Smooth muscle cell (in vitro differentiated cells): ENCODE data around the gene KRTAP10-6. TPM values are rescaled to one million over a fixed set of nuclear protein-coding genes. Genes with fewer than 3 reads are reported as not detected.
"Not testable (repeated sequence)": the region's sequence is repeated elsewhere in the genome, so short reads cannot be mapped to it uniquely, and the experiment has no call there.

Source experiments
- DNase-seq: peaks from one replicate; lab custom pipeline; 2025; ENCODE audit not compliant: unreplicated experiment; lab: John Stamatoyannopoulos, UW
- H2AFZ ChIP-seq: fragments of 200-600 bp; sonication (generic); 2 replicates; pipeline ENCODE4 v1.6.0; 2016; ENCODE audit warnings: antibody characterized with exemption, low read depth, mild to moderate bottlenecking
- H3F3A ChIP-seq: fragments of 200-600 bp; sonication (generic); 2 replicates; pipeline ENCODE4 v1.6.0; 2017; ENCODE audit warnings: antibody characterized with exemption, low read depth
- H3K27ac ChIP-seq: fragments of 200-600 bp; sonication (generic); 2 replicates; pipeline ENCODE4 v1.5.1; 2016; ENCODE audit warnings: low read depth, mild to moderate bottlenecking
- H3K27me3 ChIP-seq: fragments of 200-600 bp; sonication (generic); 2 replicates; pipeline ENCODE4 v1.6.1; 2016; ENCODE audit warnings: low read depth, mild to moderate bottlenecking
- H3K36me3 ChIP-seq: fragments of 200-600 bp; sonication (generic); 2 replicates; pipeline ENCODE4 v1.5.1; 2016; ENCODE audit warnings: low read depth
- H3K4me1 ChIP-seq: fragments of 200-600 bp; sonication (generic); 2 replicates; pipeline ENCODE4 v1.5.1; 2016; ENCODE audit warnings: low read depth
- H3K4me2 ChIP-seq: fragments of 200-600 bp; sonication (generic); 2 replicates; pipeline ENCODE4 v1.6.0; 2016; ENCODE audit warnings: mild to moderate bottlenecking
- H3K4me3 ChIP-seq: fragments of 200-600 bp; sonication (generic); 2 replicates; pipeline ENCODE4 v1.5.1; 2016; ENCODE audit warnings: mild to moderate bottlenecking
- H3K79me2 ChIP-seq: fragments of 200-600 bp; sonication (generic); 2 replicates; pipeline ENCODE4 v1.6.0; 2016; ENCODE audit warnings: low read depth, mild to moderate bottlenecking
- H3K9ac ChIP-seq: fragments of 200-600 bp; sonication (generic); 2 replicates; pipeline ENCODE4 v1.6.0; 2016; ENCODE audit warnings: low read depth
- H3K9me3 ChIP-seq: fragments of 200-600 bp; sonication (generic); replicated peaks from 2 replicates; pipeline ENCODE4 v1.5.1; 2016; ENCODE audit warnings: low read depth
- H4K20me1 ChIP-seq: fragments of 200-600 bp; sonication (generic); 2 replicates; pipeline ENCODE4 v1.6.0; 2016; ENCODE audit warnings: low read depth
- CTCF ChIP-seq: fragments of 200-600 bp; sonication (generic); IDR thresholded peaks from 2 replicates; pipeline ENCODE4 v1.5.1; 2017; ENCODE audit warnings: borderline replicate concordance, mild to moderate bottlenecking, antibody characterized with exemption; ENCODE audit not compliant: insufficient read depth, poor library complexity, severe bottlenecking
- WGBS: methylation state at CpG from one replicate; pipeline ENCODE4 v1.1.7; 2016; ENCODE audit warnings: low lambda C conversion rate; 5-methylcytosine and 5-hydroxymethylcytosine counted together
- polyA plus RNA-seq: library from polyadenylated mRNA; unstranded; fragments of >200 nt; fragmentation: Nextera tagmentation; extraction: Ambion mirVana; gene quantifications from 2 replicates; pipeline ENCODE4 v1.2.1, GENCODE V29; 2016
- total RNA-seq: library from RNA; depleted of rRNA; stranded (reverse); fragments of >200 nt; gene quantifications from 2 replicates; pipeline ENCODE4 v1.2.3, GENCODE V29; 2014

KRTAP10-6 gene
- total and polyA plus RNA-seq, 2 experiments from 2014 or later: 0.38 TPM; not detected in 1

GRCh38 chr21:44630440-44630839 is 38.1 kb upstream of the KRTAP10-6 start:
- H3K27ac ChIP-seq: no peak overlapping the region
- no peak for DNase-seq
- no peaks in the 10 kb centered on the region for H3K36me3 ChIP-seq
- no peaks in the 10 kb centered on the region for H3F3A ChIP-seq
- H3K4me3 ChIP-seq: no peak overlapping the region
- no peaks in the 10 kb centered on the region for H3K79me2 ChIP-seq
- no peak for TF ChIP-seq CTCF
- 60% methylated on average over 1 of the region's 2 CpGs for WGBS
- no peaks in the 10 kb centered on the region for H3K4me1 ChIP-seq
- no peak overlapping the region for H3K9ac ChIP-seq
- H3K9me3 ChIP-seq: no peaks in the 10 kb centered on the region
- H4K20me1 ChIP-seq: no peaks in the 10 kb centered on the region
- H2AFZ ChIP-seq: no peak overlapping the region
- no peaks in the 10 kb centered on the region for H3K27me3 ChIP-seq
- no peak overlapping the region for H3K4me2 ChIP-seq

GRCh38 chr21:44628707-44629391 is 36.5 kb upstream of the KRTAP10-6 start:
- no peak for TF ChIP-seq CTCF

GRCh38 chr21:44627831-44628233 is 35.5 kb upstream of the KRTAP10-6 start:
- not testable (repeated sequence) for H3K4me2 ChIP-seq, H3K9ac ChIP-seq, H3K4me3 ChIP-seq, H3K27me3 ChIP-seq, H3K4me1 ChIP-seq, H3F3A ChIP-seq, H3K36me3 ChIP-seq, H3K9me3 ChIP-seq, H4K20me1 ChIP-seq, DNase-seq, H3K79me2 ChIP-seq, H2AFZ ChIP-seq, H3K27ac ChIP-seq
- 78% methylated on average over 8 of the region's 15 CpGs for WGBS

More at GRCh38 chr21:44628707-44629391, 36.5 kb upstream of the KRTAP10-6 start:
- Histone ChIP-seq H3K4me1 (no peaks in the 10 kb centered on the region), H3K79me2 (no peaks in the 10 kb centered on the region), H3K27ac (no peak overlapping the region), H3K9me3 (no peaks in the 10 kb centered on the region), H3K27me3 (no peaks in the 10 kb centered on the region), H3K9ac (no peak overlapping the region), H3K4me2 (no peak overlapping the region), H4K20me1 (no peaks in the 10 kb centered on the region), H2AFZ (no peak overlapping the region), H3F3A (no peaks in the 10 kb centered on the region), H3K4me3 (no peak overlapping the region), H3K36me3 (no peaks in the 10 kb centered on the region)
- DNase-seq: no peak
- 74% methylated on average over 15 of the region's 18 CpGs for WGBS

- H3K27ac ChIP-seq, H3K9ac ChIP-seq, H3F3A ChIP-seq, H4K20me1 ChIP-seq, H3K9me3 ChIP-seq, H3K79me2 ChIP-seq, H3K4me3 ChIP-seq, H3K4me2 ChIP-seq, H3K4me1 ChIP-seq, H3K27me3 ChIP-seq, DNase-seq, H3K36me3 ChIP-seq, H2AFZ ChIP-seq: not testable (repeated sequence)
- 91% methylated on average over 15 of the region's 20 CpGs for WGBS
Observed at GRCh38 chr21:44627181-44627822, 35.0 kb upstream of the KRTAP10-6 start.
